ENCODE results near the gene SLIT1.

The SLIT1 gene

DNA sequence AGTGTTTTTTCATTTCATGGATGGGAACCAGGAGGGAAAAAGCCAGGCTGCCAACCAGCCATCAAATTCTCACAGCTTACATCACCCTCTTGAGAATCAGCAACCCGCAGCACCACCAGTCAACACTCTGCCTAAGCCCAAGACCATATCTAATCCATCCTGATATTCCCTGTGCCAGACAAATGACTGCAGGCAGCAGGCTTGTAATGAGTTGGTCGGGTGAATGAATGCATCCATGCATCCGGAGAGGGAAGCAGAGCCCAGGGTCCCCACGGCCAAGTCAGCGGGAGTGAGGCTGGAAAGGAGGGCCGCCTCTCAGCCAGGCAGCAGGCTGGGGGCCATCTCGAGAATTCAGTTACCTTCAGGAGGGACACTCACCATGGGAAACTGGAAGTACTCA is 46.9 kb downstream of the SLIT1 start:
- no peak for FAIRE-seq

GRCh38 chr10:97138174-97138573 is 47.6 kb downstream of the SLIT1 start:
- FAIRE-seq = no peak

DNA sequence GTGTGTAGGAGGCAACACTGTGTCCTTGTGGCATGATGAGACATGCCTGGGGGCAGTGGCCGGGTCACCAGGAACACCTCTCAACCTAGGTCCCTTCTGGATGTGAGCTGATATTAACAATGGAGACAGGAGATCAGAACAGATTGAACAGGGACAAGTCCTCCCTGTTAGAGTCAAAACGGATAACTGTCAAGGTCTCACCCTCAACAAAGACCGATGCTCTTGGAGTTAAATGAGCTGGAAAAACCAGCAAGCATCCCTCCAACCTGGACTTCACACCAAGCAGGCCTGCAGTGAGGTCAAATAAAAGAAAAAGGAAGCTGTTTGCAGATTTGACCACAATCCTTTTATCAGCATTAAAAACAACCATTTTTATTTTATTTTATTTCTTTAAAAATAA is 49.0 kb downstream of the SLIT1 start:
- no peak for FAIRE-seq

DNA sequence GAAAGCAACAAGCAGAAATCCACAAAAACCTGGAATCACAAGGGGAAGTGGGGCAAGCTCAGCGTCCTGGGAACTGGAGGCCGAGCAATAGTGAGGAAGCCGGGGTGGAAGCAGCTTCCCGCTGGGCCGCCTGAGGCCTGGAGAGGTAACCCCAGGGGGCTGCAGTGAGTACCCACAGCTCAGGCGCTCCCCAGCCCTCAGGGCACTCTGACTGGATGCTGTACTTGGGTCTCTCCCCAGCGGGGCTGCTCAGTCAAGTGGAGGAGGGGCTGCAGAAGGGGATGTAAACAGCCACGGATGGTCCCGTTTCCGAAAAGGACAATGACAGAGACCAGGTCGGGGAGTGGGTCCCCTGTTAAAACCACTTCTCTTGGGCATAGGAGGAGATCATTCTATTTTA is 50.3 kb downstream of the SLIT1 start:
- FAIRE-seq = no peak

DNA sequence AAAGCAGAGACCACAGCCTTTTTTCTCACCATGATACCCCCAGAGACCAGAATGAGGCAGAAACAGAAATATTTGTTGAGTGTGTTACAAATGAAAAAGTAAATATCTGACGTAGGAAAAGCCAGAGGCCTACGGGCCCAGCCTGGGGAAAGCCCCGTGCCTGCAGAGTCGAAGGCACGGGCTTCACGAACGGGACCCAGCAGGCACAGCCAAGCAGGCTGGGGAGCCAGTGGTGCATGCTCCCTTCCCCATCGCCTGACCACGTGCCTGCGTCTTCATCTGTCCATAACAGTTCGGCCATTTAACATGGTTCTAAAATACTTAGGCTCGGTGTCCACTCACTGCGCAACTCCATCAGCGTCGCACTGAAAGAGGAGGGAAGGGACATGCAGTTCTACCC is 50.8 kb downstream of the SLIT1 start:
- no peak for FAIRE-seq

DNA sequence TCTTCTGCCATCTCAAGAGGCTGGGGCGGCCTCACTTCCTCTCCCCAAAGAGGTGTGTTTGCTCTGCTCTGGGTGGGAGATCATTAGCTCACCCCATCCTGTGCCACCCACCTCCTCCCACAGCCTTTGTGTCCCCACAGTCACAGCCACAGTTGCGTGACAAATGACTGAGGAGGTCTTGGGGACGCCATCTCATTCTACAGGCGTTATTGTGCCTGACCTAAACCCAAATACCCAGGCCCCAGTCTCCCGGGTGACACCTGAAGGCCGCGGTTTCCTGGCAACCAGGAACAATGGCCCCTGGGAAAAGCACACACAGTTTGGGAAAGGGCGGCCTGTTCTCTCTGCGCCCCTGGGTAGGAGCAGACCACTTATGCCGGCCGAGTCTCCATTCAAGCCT is 51.6 kb downstream of the SLIT1 start:
- FAIRE-seq = no peak

GRCh38 chr10:97132273-97132672 is 53.5 kb downstream of the SLIT1 start:
- no peak for FAIRE-seq

DNA sequence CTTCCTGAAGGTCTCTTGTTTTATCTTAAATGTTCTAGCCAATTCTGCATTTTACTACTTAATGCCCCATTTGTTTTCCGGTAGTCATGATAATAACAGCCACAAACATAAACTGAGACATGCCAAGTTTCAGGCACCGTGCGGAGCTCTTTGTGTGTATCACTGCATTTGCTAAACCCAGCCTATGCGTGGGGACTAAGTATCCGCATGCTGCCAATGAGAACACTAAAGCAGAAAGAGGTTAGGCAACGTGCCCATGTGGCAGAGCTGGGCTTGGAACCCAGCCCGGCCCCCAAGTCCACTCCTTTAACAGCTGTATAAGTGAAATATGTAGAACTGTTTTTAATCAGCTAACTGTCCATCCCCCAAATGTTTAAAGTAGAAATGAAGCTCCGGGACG is 54.1 kb downstream of the SLIT1 start:
- FAIRE-seq = no peak

DNA sequence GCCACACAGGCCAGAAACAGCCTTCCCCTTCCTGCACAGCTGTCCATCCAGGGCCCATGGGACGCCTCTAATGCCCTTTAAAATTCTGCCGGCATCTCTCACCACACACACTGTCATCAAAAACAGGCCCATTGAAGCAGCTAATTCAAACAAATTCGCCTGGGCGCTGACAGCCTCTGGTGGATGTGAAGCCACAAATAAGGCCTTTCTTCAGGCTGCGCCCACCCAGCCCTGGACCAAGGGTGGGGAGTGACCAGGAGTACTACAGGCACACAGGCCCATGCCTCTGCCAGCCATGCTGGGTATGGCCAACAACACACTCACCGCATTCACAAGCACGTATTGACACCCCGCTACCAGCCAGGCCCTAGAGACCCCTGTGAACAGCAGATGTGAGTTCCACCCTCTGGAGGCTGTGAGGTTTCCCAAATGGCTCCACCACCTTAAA is 54.6 kb downstream of the SLIT1 start:
- FAIRE-seq = no peak

GRCh38 chr10:97129666-97130065 is 56.1 kb downstream of the SLIT1 start:
- FAIRE-seq = no peak

DNA sequence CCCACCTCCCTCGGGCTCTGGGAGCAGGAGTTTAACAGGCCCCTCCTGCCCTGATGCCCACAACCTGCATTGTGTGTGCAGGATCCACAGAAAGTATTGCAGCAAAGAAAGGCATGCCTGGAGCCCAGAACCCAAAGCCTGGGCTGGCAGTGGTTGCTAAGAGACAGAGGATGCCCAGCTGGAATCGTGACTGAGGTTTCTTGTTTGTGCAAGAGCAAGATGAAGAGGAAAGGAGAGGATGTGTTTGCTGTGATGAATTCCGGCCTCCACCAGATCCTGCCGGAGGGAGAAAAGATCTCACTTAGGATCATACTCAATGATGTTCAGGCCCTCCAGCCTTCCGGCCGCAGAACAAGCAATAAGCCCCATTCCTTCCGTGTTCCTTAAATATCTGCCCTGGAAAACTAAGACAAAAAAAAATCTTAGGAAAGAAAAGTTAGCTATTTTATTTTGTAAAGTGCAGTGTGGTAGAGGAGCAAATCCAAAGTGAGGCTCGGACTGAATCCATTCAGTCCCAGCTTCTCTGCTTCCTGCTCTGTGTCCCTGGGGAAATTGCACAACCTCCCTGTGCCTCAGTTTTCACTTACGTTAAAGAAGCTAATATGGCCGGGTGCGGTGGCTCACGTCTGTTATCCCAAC is 57.1 kb downstream of the SLIT1 start:
- FAIRE-seq = no peak

DNA sequence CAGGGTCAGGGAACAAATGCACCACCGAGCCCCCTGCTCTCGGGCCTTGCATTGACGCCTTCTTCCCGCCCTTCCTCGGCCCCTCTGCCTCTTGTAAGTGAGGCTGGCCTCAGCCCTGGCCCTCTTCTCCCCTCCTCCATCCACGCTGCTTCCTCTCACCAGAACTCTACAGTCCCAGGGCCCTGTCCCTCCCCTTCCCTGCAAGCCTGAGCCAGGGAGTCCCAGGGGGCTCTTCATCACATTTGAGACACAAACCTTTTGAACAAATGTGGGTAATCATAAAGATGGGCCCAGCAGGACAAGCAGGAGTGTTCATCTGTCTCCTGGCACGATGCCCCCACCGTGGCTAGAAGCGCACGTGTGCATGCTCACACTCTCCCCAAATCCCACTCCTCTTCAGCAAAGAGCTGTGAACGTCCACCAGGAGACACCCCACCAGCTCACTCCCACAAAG is 57.7 kb downstream of the SLIT1 start:
- FAIRE-seq = no peak

DNA sequence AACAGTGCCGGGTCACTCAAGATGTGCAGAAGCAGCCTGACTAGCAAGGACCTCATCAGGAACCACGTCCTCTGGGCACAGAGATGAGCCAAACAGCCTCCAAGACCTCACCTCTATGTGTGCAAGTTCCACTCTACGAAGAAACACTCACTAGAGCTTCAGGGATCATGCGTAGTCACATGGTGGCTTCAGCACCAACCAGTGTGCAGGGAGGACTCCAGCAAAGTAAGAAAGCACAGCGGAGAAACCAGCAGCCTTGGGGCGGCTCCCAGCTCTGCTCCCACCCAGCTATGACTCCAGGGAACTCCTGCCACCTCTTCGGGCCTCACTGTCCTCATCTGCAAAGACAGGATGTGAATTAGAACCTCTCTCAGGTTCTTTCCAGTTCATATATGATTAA is 58.2 kb downstream of the SLIT1 start:
- FAIRE-seq = no peak

DNA sequence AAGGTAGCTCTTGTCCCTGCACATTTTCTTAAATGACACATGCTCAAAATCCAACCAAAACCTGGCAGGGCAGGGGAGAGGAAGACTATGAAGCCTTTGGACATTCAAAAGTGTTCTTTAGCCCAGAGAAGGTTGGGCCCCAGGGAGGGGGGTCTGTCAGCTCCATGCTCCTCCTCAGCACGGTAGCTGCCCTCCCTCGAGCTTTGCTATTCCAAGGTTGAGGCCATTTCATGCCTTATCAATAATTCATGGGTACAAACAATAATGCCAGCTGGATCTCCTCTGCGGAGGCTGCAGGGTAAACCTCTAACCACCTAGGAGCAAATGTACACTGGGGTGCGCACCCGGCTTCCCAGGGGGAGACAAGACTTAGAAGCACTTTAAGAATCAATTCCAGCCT is 61.5 kb downstream of the SLIT1 start:
- FAIRE-seq = no peak

- no peak for FAIRE-seq
Observed at GRCh38 chr10:97123765-97124164, 62.0 kb downstream of the SLIT1 start.

- FAIRE-seq = no peak
Observed at GRCh38 chr10:97121041-97121440, 64.7 kb downstream of the SLIT1 start.

DNA sequence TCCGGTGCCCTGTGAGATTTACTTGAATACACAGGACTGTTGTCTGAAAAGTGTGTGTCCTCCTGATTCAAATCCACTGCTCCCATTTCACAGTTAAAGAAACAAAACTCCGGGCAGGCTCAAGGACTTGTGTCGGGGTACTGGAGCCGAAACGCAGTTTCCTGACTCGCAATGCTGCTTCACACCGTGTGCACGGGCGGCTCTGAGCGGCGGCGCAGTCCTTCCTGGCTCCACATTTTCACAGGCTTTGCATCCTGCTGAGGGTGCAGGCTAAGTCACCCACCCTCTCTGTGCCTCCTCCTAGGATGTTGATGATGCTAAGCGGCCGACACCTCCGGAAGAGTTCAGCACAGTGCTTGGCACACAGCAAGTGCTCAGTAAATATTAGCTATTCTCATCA is 65.4 kb downstream of the SLIT1 start:
- FAIRE-seq = no peak

DNA sequence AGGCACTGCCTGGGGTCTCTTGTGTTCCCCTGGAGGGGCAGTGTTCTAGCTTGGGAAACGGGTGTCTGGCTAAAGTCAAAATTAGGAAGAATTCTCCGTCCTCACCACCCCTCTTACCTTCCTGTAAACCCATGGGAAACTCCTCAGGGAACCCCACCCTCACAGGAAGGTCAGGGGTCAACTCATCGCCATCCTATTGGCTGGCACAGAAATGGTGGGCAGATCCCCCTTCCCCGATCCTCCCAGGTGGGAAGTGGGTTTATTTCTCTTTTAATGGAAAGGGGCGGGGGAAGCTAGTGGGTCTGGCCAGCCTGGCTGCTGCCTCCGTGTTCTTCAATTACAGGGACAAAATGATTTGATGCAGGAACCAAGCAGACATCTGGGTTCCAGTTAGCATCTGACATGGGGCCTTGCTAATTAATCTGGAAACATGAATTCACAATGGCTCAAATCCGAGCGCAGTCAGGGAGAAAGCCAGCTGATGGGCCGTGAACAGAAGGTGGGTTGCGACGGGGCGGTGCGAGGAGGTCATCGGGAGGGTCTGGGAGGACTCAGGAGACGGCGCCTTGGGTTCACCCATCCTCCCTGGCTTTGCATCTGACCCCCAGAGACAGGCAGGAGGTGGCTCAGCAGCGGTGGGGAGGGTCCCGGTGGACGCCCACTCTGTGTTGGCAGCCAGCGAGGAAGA is 66.6 kb downstream of the SLIT1 start:
- FAIRE-seq = no peak

- FAIRE-seq = no peak
Observed at GRCh38 chr10:97117372-97117771, 68.4 kb downstream of the SLIT1 start.

DNA sequence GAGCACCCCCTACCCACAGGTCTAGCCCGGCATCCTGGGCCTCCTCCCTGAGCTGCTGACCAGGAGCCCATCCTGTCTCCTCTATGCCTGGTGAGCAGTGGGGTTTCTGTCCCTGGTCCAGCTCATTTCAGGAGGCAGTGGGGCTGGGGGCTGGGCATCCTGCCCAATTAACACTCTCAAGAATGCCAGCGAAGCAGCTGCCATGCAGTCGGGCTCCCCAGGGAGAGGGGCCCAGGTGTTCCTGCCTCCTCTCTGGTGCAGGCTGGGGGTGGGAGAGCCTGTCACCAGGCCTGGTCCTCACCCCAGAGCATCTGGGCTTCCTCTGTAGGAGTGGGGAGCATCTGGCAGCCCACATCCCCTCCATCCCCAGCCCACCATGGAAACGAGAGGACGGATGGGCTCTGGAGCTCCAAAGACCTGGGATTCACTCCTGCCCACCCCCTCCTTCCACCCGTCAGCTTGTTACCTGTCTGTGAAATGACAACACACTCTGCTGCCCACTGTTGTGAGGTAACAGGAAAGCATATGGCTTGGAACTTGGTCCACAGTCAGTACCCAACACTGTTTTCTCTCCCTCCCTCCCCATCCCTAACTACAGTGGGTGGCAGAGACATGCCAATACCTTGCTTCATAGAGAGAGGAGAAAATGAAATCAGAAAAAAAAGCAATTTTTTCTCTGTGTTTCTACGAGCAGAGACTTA is 69.1 kb downstream of the SLIT1 start:
- no peak for FAIRE-seq

- FAIRE-seq = no peak
Observed at GRCh38 chr10:97115846-97116245, 69.9 kb downstream of the SLIT1 start.

- FAIRE-seq = no peak
Observed at GRCh38 chr10:97111615-97112014, 74.1 kb downstream of the SLIT1 start.

DNA sequence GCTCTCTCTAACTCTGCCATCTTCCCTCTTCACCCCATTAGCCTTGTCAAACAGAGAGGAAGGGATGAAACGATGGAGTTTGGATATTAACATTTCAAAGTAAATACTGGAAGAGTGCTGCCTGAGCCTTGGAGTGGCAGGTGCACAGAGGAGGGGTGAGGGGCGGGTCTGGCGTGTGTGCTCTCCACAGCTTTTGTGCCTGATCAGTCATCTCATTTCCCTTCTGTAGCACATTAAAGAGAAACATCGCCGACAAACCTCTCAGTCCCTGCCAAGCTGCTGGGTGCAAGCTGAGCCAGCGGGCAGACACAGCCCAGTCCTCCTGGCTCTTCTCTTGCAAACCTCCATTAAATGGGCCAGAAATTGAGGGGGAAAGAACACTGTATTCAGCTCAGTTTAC is 76.2 kb downstream of the SLIT1 start:
- no peak for FAIRE-seq

- no peak for FAIRE-seq
Observed at GRCh38 chr10:97107551-97107950, 78.2 kb downstream of the SLIT1 start.

Data from endometrium (tissue), 2 donors.